ENCODE results near the gene PXT1. TPM values are rescaled to one million over a fixed set of nuclear protein-coding genes. Genes with fewer than 3 reads are reported as not detected.

Gene PXT1
- total RNA-seq, 2 donors from 2014 or later, result 0.24 TPM; not detected in 1

GRCh38 chr6:36380166-36380565 lies 62.5 kb downstream of the PXT1 start:
- DNase-seq (ENCODE audit: low spot score), result no peak
- no peak overlapping the region for H3K4me3 ChIP-seq
- H3K9me3 ChIP-seq, result no peaks in the 10 kb centered on the region
- H3K27me3 ChIP-seq, result no peaks in the 10 kb centered on the region
- no peaks in the 10 kb centered on the region for H3K4me1 ChIP-seq
- no peak overlapping the region for H3K27ac ChIP-seq
- no peak for TF ChIP-seq CTCF (IDR thresholded peaks at IDR 0.05)
- no peaks in the 10 kb centered on the region for H3K36me3 ChIP-seq

GRCh38 chr6:36378936-36379335 lies 63.7 kb downstream of the PXT1 start:
- Histone ChIP-seq H3K36me3 (no peaks in the 10 kb centered on the region), H3K27me3 (no peaks in the 10 kb centered on the region), H3K9me3 (no peaks in the 10 kb centered on the region), H3K4me3 (no peak overlapping the region), H3K27ac (no peak overlapping the region), H3K4me1 (no peaks in the 10 kb centered on the region)
- no peak for TF ChIP-seq CTCF (IDR thresholded peaks at IDR 0.05)
- DNase-seq (ENCODE audit: low spot score), result no peak

- H3K9me3 ChIP-seq, result no peaks in the 10 kb centered on the region
These were observed 64.3 kb downstream of the PXT1 start for GRCh38 chr6:36378243-36378920.

GRCh38 chr6:36377594-36377993 lies 65.1 kb downstream of the PXT1 start:
- no peak for TF ChIP-seq CTCF (IDR thresholded peaks at IDR 0.05)
- Histone ChIP-seq H3K27ac (no peak overlapping the region), H3K4me3 (no peak overlapping the region), H3K27me3 (no peaks in the 10 kb centered on the region), H3K36me3 (no peaks in the 10 kb centered on the region), H3K4me1 (no peaks in the 10 kb centered on the region), H3K9me3 (no peaks in the 10 kb centered on the region)
- DNase-seq (ENCODE audit: low spot score), result no peak

More at GRCh38 chr6:36378243-36378920, 64.3 kb downstream of the PXT1 start:
- no peaks in the 10 kb centered on the region for H3K27me3 ChIP-seq
- no peaks in the 10 kb centered on the region for H3K4me1 ChIP-seq
- TF ChIP-seq CTCF (IDR thresholded peaks at IDR 0.05), result no peak
- DNase-seq (ENCODE audit: low spot score), result no peak
- no peak overlapping the region for H3K27ac ChIP-seq
- H3K4me3 ChIP-seq, result no peak overlapping the region
- no peaks in the 10 kb centered on the region for H3K36me3 ChIP-seq

GRCh38 chr6:36376742-36377141 lies 65.9 kb downstream of the PXT1 start:
- no peaks in the 10 kb centered on the region for H3K27me3 ChIP-seq
- H3K4me3 ChIP-seq, result no peak overlapping the region
- DNase-seq (ENCODE audit: low spot score), result no peak
- no peaks in the 10 kb centered on the region for H3K36me3 ChIP-seq
- H3K4me1 ChIP-seq, result no peaks in the 10 kb centered on the region
- TF ChIP-seq CTCF (IDR thresholded peaks at IDR 0.05), result no peak
- H3K27ac ChIP-seq, result no peak overlapping the region
- no peaks in the 10 kb centered on the region for H3K9me3 ChIP-seq

GRCh38 chr6:36376183-36376582 lies 66.5 kb downstream of the PXT1 start:
- Histone ChIP-seq H3K27me3 (no peaks in the 10 kb centered on the region), H3K9me3 (no peaks in the 10 kb centered on the region), H3K36me3 (no peaks in the 10 kb centered on the region), H3K4me3 (no peak overlapping the region), H3K27ac (no peak overlapping the region), H3K4me1 (no peaks in the 10 kb centered on the region)
- DNase-seq (ENCODE audit: low spot score), result no peak
- no peak for TF ChIP-seq CTCF (IDR thresholded peaks at IDR 0.05)

Data from right atrium auricular region (tissue), 2 donors.